ENCODE data around the gene KLF18.
"Not testable (repeated sequence)": the region's sequence is repeated elsewhere in the genome, so short reads cannot be mapped to it uniquely, and the experiment has no call there.

Gene KLF18

DNA sequence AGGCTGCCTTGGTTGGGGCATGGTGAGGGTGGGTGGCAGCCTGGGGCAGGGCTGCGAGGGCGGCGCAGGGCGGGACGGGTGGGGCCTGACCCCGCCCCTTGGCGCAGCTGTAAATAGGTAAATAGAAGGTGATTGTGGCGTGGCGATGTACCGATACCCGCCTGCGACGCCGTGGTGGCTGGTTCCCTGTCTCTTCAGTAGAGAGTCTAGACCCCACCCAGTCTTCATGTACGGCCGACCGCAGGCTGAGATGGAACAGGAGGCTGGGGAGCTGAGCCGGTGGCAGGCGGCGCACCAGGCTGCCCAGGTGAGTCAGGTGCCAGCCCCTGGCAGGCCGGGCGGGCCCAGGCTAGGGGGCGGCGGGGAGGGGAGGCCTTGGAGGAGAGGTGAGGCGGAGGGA is 22.7 kb downstream of the KLF18 start, which contains the start of gene KLF17:
Gene KLF17, plus strand, starts transcription at position 140 of the 400 bp plus-strand sequence. Its CDS starts 87 bp downstream, at position 227.
- H3K27ac ChIP-seq = no peak within 1 kb of the TSS
- TF ChIP-seq CTCF (conservative IDR thresholded peaks at IDR 0.05) = no peak

- H3K27ac ChIP-seq = not testable (repeated sequence)
Observed at GRCh38 chr1:44117272-44117671, 24.2 kb downstream of the KLF18 start.

- no peak for TF ChIP-seq CTCF (conservative IDR thresholded peaks at IDR 0.05)
- H3K27ac ChIP-seq = no peak overlapping the region
Observed at GRCh38 chr1:44114098-44114497, 27.3 kb downstream of the KLF18 start.

DNA sequence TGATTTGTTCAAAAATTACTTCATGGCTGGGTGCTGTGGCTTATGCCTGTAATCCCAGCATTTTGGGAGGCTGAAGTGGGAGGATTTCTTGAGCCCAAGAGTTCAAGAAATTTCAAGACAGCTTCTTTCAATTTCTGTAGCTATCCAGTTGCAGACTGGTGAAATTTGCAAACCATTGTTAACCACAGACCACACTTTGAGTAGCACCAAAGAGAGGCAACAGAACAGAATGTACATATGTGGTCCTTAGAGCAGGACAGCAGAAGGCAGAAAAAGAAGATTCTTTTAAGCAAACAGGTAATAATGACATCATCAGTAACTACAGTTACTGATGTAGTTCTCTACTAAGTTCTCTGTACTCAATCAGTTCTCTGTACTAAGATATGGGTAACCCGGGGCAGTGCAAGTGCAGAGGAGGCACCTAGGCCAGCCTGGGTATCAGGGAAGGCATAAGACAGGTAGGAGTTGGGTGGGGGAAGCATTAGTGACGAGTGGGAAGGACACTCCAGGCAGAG is 28.3 kb downstream of the KLF18 start:
- H3K27ac ChIP-seq = no peak overlapping the region
- no peak for TF ChIP-seq CTCF (conservative IDR thresholded peaks at IDR 0.05)

DNA sequence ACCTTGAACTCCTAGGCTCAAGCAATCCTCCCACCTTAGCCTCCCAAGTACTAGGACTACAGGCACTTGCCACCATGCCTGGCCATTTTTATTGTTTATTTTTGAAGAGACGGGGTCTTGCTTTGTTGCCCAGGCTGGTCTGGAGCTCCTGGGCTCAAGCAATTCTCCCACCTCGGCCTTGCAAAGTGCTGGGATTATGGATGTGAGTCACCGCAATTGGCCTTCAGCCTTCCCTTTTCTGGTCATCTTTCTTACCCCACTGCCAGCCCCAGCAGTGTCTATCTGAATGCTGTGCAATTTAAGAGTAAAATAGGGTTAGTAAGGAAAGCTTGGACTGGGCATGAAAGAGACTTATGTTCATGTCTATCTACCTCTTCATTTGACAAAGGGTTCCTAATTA is 28.9 kb downstream of the KLF18 start:
- no peak for TF ChIP-seq CTCF (conservative IDR thresholded peaks at IDR 0.05)
- no peak overlapping the region for H3K27ac ChIP-seq

DNA sequence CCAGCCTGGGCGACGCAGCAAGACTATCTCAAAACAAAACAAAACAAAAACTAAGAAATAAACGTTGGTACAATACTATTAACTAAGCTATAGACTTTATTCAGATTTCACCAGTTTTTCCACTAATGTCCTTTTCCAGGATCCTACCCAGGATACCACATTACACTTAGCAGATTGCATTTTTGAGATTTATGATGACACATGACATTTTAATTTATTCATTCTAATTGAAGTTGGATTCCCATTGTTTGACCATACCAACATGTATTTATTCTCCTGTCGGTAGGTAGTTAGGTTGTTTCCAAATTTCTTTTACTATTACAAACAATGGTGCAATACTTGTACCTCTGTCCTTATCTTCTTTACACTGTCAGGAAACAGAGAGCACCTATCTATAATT is 29.6 kb downstream of the KLF18 start:
- H3K27ac ChIP-seq = no peak overlapping the region
- no peak for TF ChIP-seq CTCF (conservative IDR thresholded peaks at IDR 0.05)

- no peak overlapping the region for H3K27ac ChIP-seq
- TF ChIP-seq CTCF (conservative IDR thresholded peaks at IDR 0.05) = no peak
Observed at GRCh38 chr1:44110916-44111315, 30.5 kb downstream of the KLF18 start.

DNA sequence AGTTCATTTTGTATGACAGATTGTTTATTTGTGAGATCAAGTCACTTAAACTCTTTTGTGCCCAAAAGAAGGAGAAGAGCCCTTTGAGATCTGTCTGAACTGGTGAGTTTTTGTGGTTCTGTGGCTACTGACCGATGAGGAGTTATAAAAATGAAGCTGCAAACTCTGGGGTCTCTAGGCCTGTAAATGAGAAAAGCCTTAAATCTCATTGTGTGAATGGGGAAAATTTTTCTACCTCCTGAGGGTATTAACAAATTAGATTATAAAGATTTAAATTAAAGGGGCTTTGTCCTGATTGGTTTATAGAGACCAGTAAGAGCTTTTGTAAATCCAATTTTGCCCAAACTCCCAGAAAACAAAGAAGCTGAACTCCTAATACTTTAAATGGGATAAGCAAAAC is 32.5 kb downstream of the KLF18 start:
- H3K27ac ChIP-seq = no peak overlapping the region
- no peak for TF ChIP-seq CTCF (conservative IDR thresholded peaks at IDR 0.05)

Data from VCaP (cell line).